SK-N-SH treated with all-trans-retinoic acid at 6 μM for 48 hours (cell line): ENCODE data around the gene AXIN2.
"Not testable (repeated sequence)": the region's sequence is repeated elsewhere in the genome, so short reads cannot be mapped to it uniquely, and the experiment has no call there.

ENCODE experiments used
- ATAC-seq: fragments of 200-7000 bp; cut with Tn5 transposase; 3 replicates; pipeline ENCODE4 v1.9.1; 2020; ENCODE audit warnings: mild to moderate bottlenecking, moderate library complexity
- ARNTL ChIP-seq: fragments of 450-650 bp; formaldehyde crosslinking; IDR thresholded peaks from 2 replicates; pipeline ENCODE4 v1.5.0; 2020; ENCODE audit warnings: low read depth, mild to moderate bottlenecking, moderate library complexity, borderline replicate concordance
- BACH2 ChIP-seq: fragments of 250-450 bp; sonication (Bioruptor Pico); IDR thresholded peaks from 2 replicates; pipeline ENCODE4 v1.9.0; 2021; ENCODE audit warnings: mild to moderate bottlenecking, borderline replicate concordance
- CREB5 ChIP-seq: fragments of 250-450 bp; sonication (Bioruptor Pico); IDR thresholded peaks from 2 replicates; pipeline ENCODE4 v1.5.1; 2020; ENCODE audit warnings: low read depth, mild to moderate bottlenecking, moderate library complexity
- CSDC2 ChIP-seq: fragments of 250-450 bp; sonication (Bioruptor Pico); IDR thresholded peaks from 2 replicates; pipeline ENCODE4 v1.5.0; 2020; ENCODE audit warnings: mild to moderate bottlenecking, moderate library complexity
- CSRNP3 ChIP-seq: fragments of 250-450 bp; sonication (Bioruptor Pico); IDR thresholded peaks from 2 replicates; pipeline ENCODE4 v1.5.1; 2021; ENCODE audit warnings: mild to moderate bottlenecking, moderate library complexity
- ESRRG ChIP-seq: fragments of 250-450 bp; sonication (Bioruptor Pico); IDR thresholded peaks from 2 replicates; pipeline ENCODE4 v1.6.1; 2021; ENCODE audit warnings: mild to moderate bottlenecking
- GLIS3 ChIP-seq: fragments of 250-450 bp; sonication (Bioruptor Pico); IDR thresholded peaks from 2 replicates; pipeline ENCODE4 v1.5.0; 2020; ENCODE audit warnings: mild to moderate bottlenecking, moderate library complexity
- ISL1 ChIP-seq: fragments of 250-450 bp; sonication (Bioruptor Pico); IDR thresholded peaks from 2 replicates; pipeline ENCODE4 v2.1.2; 2022; ENCODE audit warnings: mild to moderate bottlenecking, moderate library complexity
- OSR1 ChIP-seq: fragments of 250-450 bp; sonication (Bioruptor Pico); IDR thresholded peaks from 2 replicates; pipeline ENCODE4 v1.8.0; 2022; ENCODE audit warnings: moderate library complexity, mild to moderate bottlenecking, inconsistent platforms
- PATZ1 ChIP-seq: fragments of 250-450 bp; sonication (Bioruptor Pico); IDR thresholded peaks from 2 replicates; pipeline ENCODE4 v1.8.0; 2020; ENCODE audit warnings: mild to moderate bottlenecking, moderate library complexity, borderline replicate concordance
- POU6F1 ChIP-seq: fragments of 250-450 bp; sonication (Bioruptor Pico); IDR thresholded peaks from 2 replicates; pipeline ENCODE4 v1.8.0; 2021; ENCODE audit warnings: low read depth, mild to moderate bottlenecking, moderate library complexity, borderline replicate concordance
- PPARA ChIP-seq: fragments of 250-450 bp; sonication (Bioruptor Pico); IDR thresholded peaks from 2 replicates; pipeline ENCODE4 v1.5.0; 2020; ENCODE audit warnings: mild to moderate bottlenecking, borderline replicate concordance
- RARB ChIP-seq: fragments of 250-450 bp; sonication (Bioruptor Pico); IDR thresholded peaks from 2 replicates; pipeline ENCODE4 v1.8.0; 2021; ENCODE audit warnings: mild to moderate bottlenecking, moderate library complexity
- TOX ChIP-seq: fragments of 250-450 bp; sonication (Bioruptor Pico); IDR thresholded peaks from 2 replicates; pipeline ENCODE4 v1.8.0; 2021; ENCODE audit warnings: mild to moderate bottlenecking, moderate library complexity, borderline replicate concordance
- TSHZ2 ChIP-seq: fragments of 250-450 bp; sonication (Bioruptor Pico); IDR thresholded peaks from 2 replicates; pipeline ENCODE4 v1.5.0; 2020; ENCODE audit warnings: mild to moderate bottlenecking, moderate library complexity
- ZC3H10 ChIP-seq: fragments of 250-450 bp; sonication (Bioruptor Pico); IDR thresholded peaks from 2 replicates; pipeline ENCODE4 v1.5.1; 2021; ENCODE audit warnings: mild to moderate bottlenecking, moderate library complexity
- ZFP30 ChIP-seq: fragments of 450-650 bp; formaldehyde crosslinking; IDR thresholded peaks from 2 replicates; pipeline ENCODE4 v1.5.0; 2022; ENCODE audit warnings: mild to moderate bottlenecking, moderate library complexity
- ZNF565 ChIP-seq: fragments of 450-650 bp; formaldehyde crosslinking; conservative IDR thresholded peaks from 2 replicates; pipeline ENCODE4 v1.5.0; 2020; ENCODE audit warnings: low read depth, mild to moderate bottlenecking, moderate library complexity
- ZNF70 ChIP-seq: fragments of 450-650 bp; formaldehyde crosslinking; IDR thresholded peaks from 2 replicates; pipeline ENCODE4 v1.5.0; 2020; ENCODE audit warnings: mild to moderate bottlenecking, moderate library complexity

Gene AXIN2

GRCh38 chr17:65485388-65486299 is 75.8 kb downstream of the AXIN2 start:
- ATAC-seq = no peak
- TF ChIP-seq CSDC2 (CRISPR knock-in tag) (no peak), ZFP30 (CRISPR knock-in tag) (no peak), ZC3H10 (CRISPR knock-in tag) (no peak), OSR1 (CRISPR knock-in tag) (no peak)

- not testable (repeated sequence) for ATAC-seq
These were observed 77.0 kb downstream of the AXIN2 start for GRCh38 chr17:65484405-65484804.

- TF ChIP-seq ISL1 (CRISPR knock-in tag) (no peak), ZFP30 (CRISPR knock-in tag) (no peak), ZNF70 (CRISPR knock-in tag) (no peak), CREB5 (no peak), POU6F1 (no peak), RARB (CRISPR knock-in tag) (no peak), GLIS3 (no peak), ARNTL (no peak), TOX (CRISPR knock-in tag) (no peak), TSHZ2 (no peak), PPARA (CRISPR knock-in tag) (no peak), PATZ1 (no peak), ZNF565 (CRISPR knock-in tag) (no peak), BACH2 (CRISPR knock-in tag) (no peak), ESRRG (no peak)
- ATAC-seq = no peak
These were observed 78.0 kb downstream of the AXIN2 start for GRCh38 chr17:65483438-65483837.

- ATAC-seq = no peak
- no peak for TF ChIP-seq CSRNP3 (CRISPR knock-in tag)
- TF ChIP-seq OSR1 (CRISPR knock-in tag) = no peak
These were observed 79.2 kb downstream of the AXIN2 start for GRCh38 chr17:65482201-65482600.
